ENCODE results near the gene C17orf113. TPM values are rescaled to one million over a fixed set of nuclear protein-coding genes. Genes with fewer than 3 reads are reported as not detected.
A peak's percentile ranks its signal among the peaks of the same experiment; 100 is the strongest.
"Not testable (repeated sequence)": the region's sequence is repeated elsewhere in the genome, so short reads cannot be mapped to it uniquely, and the experiment has no call there.

The C17orf113 gene
- total RNA-seq, 8 experiments from 2014 or later: 0.25 to 2.9 (median 2.1) TPM

DNA sequence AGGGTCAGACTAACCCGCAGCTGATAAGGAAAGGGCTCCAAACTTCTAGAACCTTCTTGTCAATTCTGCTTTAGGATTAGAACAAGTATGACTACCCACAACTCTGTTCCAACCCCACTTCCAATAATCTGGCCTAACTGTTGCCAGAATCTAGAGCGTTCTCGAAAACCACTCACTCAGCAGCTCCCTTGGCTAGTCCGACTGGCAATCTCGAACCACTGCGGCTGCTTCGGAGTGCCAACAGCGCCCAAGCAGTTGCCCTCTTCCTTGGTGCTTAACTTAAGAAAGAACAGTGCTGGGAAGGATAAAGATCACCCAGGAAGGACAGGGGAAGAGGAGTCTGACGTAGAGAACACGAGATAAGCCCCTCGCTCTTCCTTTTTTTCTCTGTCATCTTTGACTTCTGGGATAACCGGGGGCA, 34.0 kb downstream of the C17orf113 start:
- H3K27ac ChIP-seq: peak overlapping the region; percentile 97 to 99
- peaks cover 8 to 20% of the 10 kb centered on the region in 2 donors for H3K4me1 ChIP-seq (replicated peaks in 1 of 2)
- ATAC-seq (replicated peaks in 6 of 8): no peak
- in situ Hi-C loops (cut with MboI; ENCODE audit: low pct_unique_long_range_greater_than_20kb in 2 of 9, low sequenced_read_pairs in 9 of 9, unreplicated experiment in 9 of 9): no loop called here
- WGBS, 10 experiments: 0 to 25% (median 8%) methylated on average over 2 to 7 of the region's 12 CpGs; no CpG with 5 or more reads in 2 of the 10 experiments
- H3K4me3 ChIP-seq: peak overlapping the region; percentile 62 to 91 (median 66)

DNA sequence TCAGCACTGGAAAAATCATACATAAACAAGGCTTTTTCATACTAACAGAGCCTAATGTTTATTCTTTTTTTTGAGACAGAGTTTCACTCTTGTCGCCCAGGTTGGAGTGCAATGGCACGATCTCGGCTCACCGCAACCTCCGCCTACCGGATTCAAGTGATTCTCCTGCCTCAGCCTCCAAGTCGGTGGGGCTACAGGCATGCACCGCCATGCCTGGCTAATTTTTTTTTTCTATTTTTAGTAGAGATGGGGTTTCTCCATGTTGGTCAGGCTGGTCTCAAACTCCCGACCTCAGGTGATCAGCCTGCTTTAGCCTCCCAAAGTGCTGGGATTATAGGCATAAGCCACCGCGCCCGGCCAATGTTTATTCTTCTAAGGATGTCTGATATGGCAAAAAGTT, 36.7 kb downstream of the C17orf113 start:
- H3K4me3 ChIP-seq; ATAC-seq (replicated peaks in 6 of 8); H3K27ac ChIP-seq; in situ Hi-C loops (cut with MboI; ENCODE audit: low pct_unique_long_range_greater_than_20kb in 2 of 9, low sequenced_read_pairs in 9 of 9, unreplicated experiment in 9 of 9): not testable (repeated sequence)
- WGBS, 10 experiments: 88 to 100% (median 96%) methylated on average over 1 to 11 of the region's 12 CpGs; no CpG with 5 or more reads in 1 of the 10 experiments
- peaks cover 0 to 14% of the 10 kb centered on the region in 2 donors for H3K4me1 ChIP-seq (replicated peaks in 1 of 2)

DNA sequence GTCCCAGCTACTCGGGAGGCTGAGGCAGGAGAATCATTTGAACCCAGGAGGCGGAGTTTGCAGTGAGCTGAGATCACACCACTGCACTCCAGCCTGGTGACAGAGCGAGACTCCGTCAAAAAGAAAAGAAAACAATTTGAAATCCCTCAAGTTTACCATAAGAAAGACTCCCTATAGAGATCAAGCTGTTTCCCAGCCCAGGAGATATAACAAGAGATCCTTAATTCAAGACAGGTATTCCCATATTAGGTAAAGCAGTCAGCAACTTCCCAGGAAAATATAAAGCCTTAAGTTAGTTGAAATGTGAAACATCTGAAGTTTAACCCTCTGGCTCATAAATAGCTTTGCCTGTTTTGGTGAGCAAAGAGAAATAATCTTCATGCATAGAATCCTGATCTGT, 38.0 kb downstream of the C17orf113 start:
- H3K27ac ChIP-seq; in situ Hi-C loops (cut with MboI; ENCODE audit: low pct_unique_long_range_greater_than_20kb in 2 of 9, low sequenced_read_pairs in 9 of 9, unreplicated experiment in 9 of 9); H3K4me3 ChIP-seq; ATAC-seq (replicated peaks in 6 of 8); H3K4me1 ChIP-seq (replicated peaks in 1 of 2): not testable (repeated sequence)
- 60 to 80% methylated on average over 1 to 2 of the region's 4 CpGs; no CpG with 5 or more reads in 8 of the 10 experiments for WGBS, 10 experiments

DNA sequence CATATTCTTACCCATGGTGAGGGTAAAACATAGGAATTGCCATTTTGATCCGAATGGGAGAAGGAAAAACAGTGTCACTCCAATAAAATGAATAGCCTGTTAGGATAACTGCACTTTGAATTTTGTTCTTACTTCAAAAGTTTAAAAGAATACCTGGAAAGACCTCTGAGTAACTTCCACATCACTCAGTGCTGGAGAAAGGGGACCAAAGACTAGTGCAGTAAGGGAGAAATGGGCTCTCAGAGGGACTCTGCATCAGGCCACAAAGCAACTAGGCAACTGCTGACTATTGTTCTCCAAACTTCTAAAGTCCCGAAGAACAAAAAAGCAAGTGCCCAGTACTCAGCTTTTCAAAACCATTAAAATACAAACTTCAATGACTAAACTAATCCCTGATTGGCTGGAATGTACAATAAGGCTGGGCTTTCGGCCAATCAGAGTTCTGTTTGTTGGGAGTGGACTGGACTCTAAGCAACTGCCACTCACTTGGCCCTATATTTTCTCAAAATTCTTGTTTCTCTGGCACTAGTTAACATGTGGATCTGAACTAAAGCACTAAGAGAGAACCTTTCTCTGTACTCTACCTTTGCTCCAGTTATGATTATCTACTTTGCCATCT, 39.4 kb downstream of the C17orf113 start:
- 60 to 100% (median 80%) methylated on average over 1 to 3 of the region's 3 CpGs; no CpG with 5 or more reads in 1 of the 10 experiments for WGBS, 10 experiments
- H3K27ac ChIP-seq: no peak overlapping the region
- H3K4me1 ChIP-seq (replicated peaks in 1 of 2): peaks cover 0 to 7% of the 10 kb centered on the region in 2 donors
- H3K4me3 ChIP-seq: no peak overlapping the region
- ATAC-seq (replicated peaks in 6 of 8): peak in 2 of 8 experiments; percentile 13 to 35
- in situ Hi-C loops (cut with MboI; ENCODE audit: low pct_unique_long_range_greater_than_20kb in 2 of 9, low sequenced_read_pairs in 9 of 9, unreplicated experiment in 9 of 9): no loop called here

DNA sequence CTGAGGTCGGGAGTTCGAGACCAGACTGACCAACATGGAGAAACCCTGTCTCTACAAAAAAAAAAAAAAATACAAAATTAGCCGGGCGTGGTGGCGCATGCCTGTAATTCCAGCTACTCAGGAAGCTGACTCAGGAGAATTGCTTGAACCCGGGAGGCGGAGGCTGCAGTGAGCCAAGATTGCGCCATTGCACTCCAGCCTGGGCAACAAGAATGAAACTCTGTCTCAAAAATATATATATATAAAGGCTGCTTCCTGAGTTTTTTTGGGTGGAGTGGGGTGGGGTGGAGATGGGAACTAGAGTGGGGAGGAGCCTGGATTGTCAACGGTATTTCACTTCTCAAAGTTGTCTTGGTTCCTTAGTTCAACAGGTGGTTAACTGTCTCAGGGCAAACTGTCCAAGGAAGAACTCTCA, 40.1 kb downstream of the C17orf113 start:
- ATAC-seq (replicated peaks in 6 of 8): peak in 2 of 8 experiments; percentile 83 to 89
- in situ Hi-C loops (cut with MboI; ENCODE audit: low pct_unique_long_range_greater_than_20kb in 2 of 9, low sequenced_read_pairs in 9 of 9, unreplicated experiment in 9 of 9): not testable (repeated sequence)

DNA sequence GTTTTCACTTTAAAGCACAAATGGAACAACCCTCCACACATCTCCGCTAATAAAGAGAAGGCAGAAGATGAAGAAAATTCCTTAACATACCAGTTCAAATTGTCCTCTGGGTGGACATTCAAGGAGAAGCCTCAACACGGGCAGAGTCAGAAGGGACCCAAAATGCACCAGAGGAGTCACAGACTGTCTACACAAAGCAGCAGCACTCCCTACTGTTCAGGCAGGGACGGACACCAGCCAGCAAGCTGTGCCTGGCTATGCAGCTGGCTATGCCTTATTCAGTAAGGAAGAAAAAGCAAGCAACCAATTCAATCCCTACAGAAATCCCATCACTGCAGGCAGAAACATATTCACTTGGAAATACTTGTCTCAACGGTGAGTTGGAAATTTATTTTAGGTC, 41.2 kb downstream of the C17orf113 start:
- in situ Hi-C loops (cut with MboI; ENCODE audit: low pct_unique_long_range_greater_than_20kb in 2 of 9, low sequenced_read_pairs in 9 of 9, unreplicated experiment in 9 of 9): no loop called here
- Histone ChIP-seq H3K27ac (no peak overlapping the region), H3K4me3 (no peak overlapping the region), H3K4me1 (replicated peaks in 1 of 2) (no peaks in the 10 kb centered on the region)
- WGBS, 10 experiments: 80 to 100% (median 92%) methylated on average over 1 to 4 of the region's 4 CpGs; no CpG with 5 or more reads in 1 of the 10 experiments
- peak in 2 of 8 experiments; percentile 14 to 34 for ATAC-seq (replicated peaks in 6 of 8)

More for the DNA sequence above, 40.1 kb downstream of the C17orf113 start:
- not testable (repeated sequence) for H3K4me3 ChIP-seq; H3K27ac ChIP-seq; H3K4me1 ChIP-seq (replicated peaks in 1 of 2)
- 11 to 100% (median 93%) methylated on average over 2 to 8 of the region's 9 CpGs; no CpG with 5 or more reads in 3 of the 10 experiments for WGBS, 10 experiments

DNA sequence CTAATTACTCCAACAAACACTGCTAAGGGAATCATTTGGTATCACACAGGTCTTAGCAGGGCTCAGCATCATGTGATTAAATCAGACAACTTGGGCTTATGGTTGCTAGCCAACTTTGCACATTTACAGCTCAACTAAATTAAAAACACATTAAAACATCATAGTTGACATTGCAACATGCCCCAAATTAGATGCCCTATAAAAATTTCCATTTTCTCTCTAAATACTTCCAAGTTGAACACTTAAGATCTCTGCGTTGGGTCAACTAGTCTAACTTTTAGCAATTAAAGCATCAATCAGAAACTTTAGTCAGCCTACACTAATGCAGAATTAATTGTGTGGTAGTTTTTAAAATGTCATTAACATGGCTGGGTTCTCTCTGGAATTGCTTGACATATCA, 45.2 kb downstream of the C17orf113 start:
- in situ Hi-C loops (cut with MboI; ENCODE audit: low pct_unique_long_range_greater_than_20kb in 2 of 9, low sequenced_read_pairs in 9 of 9, unreplicated experiment in 9 of 9): no loop called here
- Histone ChIP-seq H3K4me3 (no peak overlapping the region), H3K27ac (no peak overlapping the region), H3K4me1 (replicated peaks in 1 of 2) (no peaks in the 10 kb centered on the region)
- no peak for ATAC-seq (replicated peaks in 6 of 8)
- 0 to 100% (median 71%) methylated on average over 1 of the region's 1 CpG; no CpG with 5 or more reads in 2 of the 10 experiments for WGBS, 10 experiments

DNA sequence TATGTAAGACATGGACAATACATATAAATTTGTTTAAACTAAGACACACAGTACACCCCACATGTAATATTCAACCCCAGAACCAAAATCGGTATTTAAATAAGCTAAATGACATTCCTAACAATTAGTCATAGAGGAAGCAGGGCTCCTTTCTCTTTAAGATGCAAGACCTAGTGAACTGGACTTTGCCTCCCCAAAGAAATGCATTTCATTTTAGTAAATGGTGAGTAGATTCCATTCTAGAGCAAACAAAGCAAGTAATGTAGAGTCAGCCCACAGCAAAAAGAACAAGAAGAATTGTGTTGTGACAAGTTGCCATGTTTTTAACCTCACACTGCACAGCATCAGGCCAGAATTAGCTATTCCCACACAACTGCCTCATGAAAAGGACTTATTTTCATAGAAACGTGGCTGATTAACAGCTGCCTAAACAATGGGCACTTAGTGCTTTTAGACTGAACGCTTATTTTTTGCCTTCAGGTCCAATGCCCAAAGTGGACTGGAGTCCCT, 47.6 kb downstream of the C17orf113 start:
- 13 to 100% (median 74%) methylated on average over 1 to 3 of the region's 3 CpGs; no CpG with 5 or more reads in 2 of the 10 experiments for WGBS, 10 experiments
- Histone ChIP-seq H3K4me1 (replicated peaks in 1 of 2) (no peaks in the 10 kb centered on the region), H3K27ac (no peak overlapping the region), H3K4me3 (no peak overlapping the region)
- in situ Hi-C loops (cut with MboI; ENCODE audit: low pct_unique_long_range_greater_than_20kb in 2 of 9, low sequenced_read_pairs in 9 of 9, unreplicated experiment in 9 of 9): no loop called here
- ATAC-seq (replicated peaks in 6 of 8): peak in 4 of 8 experiments; percentile 32 to 92 (median 72)

DNA sequence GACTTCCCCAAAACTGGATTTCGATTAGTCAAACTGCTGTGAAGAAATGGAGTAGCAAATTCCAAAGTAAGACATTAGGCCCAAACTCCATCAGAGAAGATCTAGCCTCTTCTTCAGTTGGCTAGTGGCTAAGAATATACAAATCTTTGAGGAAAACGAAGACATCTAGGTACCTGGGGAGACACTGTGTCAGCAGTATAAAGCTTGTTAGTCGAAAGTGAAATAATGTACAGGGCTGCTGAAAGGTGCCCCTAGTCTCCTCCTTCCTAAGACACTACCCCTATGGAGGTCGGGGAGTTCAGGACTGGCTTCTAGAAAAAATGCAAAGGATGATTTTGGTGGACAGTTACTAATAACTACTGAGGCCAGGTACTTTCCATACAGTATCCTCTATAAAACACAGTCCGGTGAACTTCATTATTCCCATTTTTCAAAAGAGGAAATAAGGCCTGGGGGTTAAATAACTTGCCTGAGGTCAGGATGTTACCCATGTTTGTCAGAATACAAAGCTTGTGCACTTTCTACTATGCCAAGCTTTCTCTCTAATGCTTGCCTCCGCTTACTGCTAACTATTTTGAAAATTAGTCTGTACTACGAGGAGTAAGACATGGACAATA, 48.1 kb downstream of the C17orf113 start:
- Histone ChIP-seq H3K4me1 (replicated peaks in 1 of 2) (no peaks in the 10 kb centered on the region), H3K27ac (no peak overlapping the region), H3K4me3 (no peak overlapping the region)
- 74 to 100% (median 93%) methylated on average over 1 to 7 of the region's 7 CpGs; no CpG with 5 or more reads in 1 of the 10 experiments for WGBS, 10 experiments
- ATAC-seq (replicated peaks in 6 of 8): no peak
- in situ Hi-C loops (cut with MboI; ENCODE audit: low pct_unique_long_range_greater_than_20kb in 2 of 9, low sequenced_read_pairs in 9 of 9, unreplicated experiment in 9 of 9): no loop called here

DNA sequence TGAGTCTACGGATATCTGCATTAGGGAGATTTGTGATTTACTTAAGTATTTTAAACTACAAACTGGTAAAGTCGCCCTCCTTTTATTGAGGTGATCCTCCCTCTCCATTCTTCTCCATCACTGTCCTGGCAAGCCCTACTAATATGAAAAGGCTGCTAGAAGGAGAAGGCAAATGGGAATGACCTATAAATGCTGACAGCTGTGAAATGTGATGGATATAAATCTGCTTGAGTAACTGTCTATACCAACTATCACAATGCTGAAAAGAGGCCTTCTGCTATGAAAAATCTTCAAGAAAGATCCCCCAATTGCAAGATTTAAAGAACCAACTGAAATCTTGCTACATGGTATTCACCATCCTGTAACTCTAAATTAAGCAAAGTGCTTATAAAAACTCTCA, 48.7 kb downstream of the C17orf113 start:
- Histone ChIP-seq H3K4me3 (no peak overlapping the region), H3K27ac (no peak overlapping the region), H3K4me1 (replicated peaks in 1 of 2) (no peaks in the 10 kb centered on the region)
- no peak for ATAC-seq (replicated peaks in 6 of 8)
- in situ Hi-C loops (cut with MboI; ENCODE audit: low pct_unique_long_range_greater_than_20kb in 2 of 9, low sequenced_read_pairs in 9 of 9, unreplicated experiment in 9 of 9): no loop called here
- 90 to 100% (median 96%) methylated on average over 1 to 2 of the region's 2 CpGs; no CpG with 5 or more reads in 4 of the 10 experiments for WGBS, 10 experiments

DNA sequence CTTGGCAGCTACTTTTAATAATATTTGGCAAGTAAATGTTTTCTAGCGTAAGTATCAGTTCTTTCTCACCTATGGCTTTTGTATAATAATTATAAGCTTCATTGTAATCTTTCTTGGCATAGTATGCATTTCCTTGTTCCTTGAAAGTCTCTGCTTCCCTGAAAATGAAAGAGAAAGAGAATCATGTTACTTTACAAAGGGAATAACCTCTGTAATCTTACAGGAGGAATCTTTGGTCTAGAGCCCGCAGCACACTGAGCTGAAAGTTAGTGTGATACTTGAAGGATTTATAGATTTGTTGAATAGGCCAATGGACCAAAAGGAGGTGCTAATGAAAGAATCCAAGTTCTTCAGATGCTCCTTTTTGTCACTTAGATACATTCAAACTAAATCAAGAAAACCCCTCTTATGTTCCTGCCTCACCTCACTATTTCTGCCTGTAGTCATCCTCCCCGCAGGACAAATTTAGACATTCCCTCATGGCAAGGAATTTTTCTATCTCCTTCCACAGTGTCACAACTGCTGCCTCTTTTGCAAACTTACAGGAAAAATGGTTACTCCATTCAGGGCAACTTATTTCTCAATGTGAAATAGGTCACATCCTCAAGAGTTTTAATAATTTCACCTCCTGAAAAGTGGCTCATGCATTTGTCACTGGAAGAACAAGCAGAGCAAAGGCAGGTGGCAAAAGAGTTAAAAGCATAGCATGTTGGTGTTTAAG, 49.8 kb downstream of the C17orf113 start:
- in situ Hi-C loops (cut with MboI; ENCODE audit: low pct_unique_long_range_greater_than_20kb in 2 of 9, low sequenced_read_pairs in 9 of 9, unreplicated experiment in 9 of 9): no loop called here
- Histone ChIP-seq H3K27ac (no peak overlapping the region), H3K4me1 (replicated peaks in 1 of 2) (no peaks in the 10 kb centered on the region), H3K4me3 (no peak overlapping the region)
- ATAC-seq (replicated peaks in 6 of 8): peak in 1 of 8 experiments; percentile 17
- 80 to 100% (median 94%) methylated on average over 1 to 3 of the region's 3 CpGs; no CpG with 5 or more reads in 2 of the 10 experiments for WGBS, 10 experiments

DNA sequence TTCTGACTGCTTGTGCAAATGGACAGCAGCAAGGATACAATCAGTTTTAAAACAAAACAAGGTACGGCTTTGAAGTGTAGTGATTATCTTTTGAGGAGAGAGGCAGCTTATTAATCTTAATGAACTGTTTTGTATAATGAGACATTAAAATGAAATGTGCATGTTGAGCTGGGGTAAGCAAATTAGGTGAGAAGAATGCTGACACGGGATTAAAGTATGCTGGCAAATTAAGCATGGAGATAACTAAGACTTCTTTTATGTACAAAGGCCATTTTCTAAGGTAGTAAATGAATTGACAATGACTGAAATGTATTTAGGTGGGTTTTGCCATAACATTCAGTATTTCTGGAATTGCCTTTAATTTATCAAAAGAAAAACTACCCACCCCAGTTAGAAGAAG, 51.9 kb downstream of the C17orf113 start:
- H3K4me1 ChIP-seq (replicated peaks in 1 of 2): no peaks in the 10 kb centered on the region
- no peak for ATAC-seq (replicated peaks in 6 of 8)
- in situ Hi-C loops (cut with MboI; ENCODE audit: low pct_unique_long_range_greater_than_20kb in 2 of 9, low sequenced_read_pairs in 9 of 9, unreplicated experiment in 9 of 9): no loop called here
- WGBS, 10 experiments: 0 to 100% (median 48%) methylated on average over 1 to 2 of the region's 2 CpGs; no CpG with 5 or more reads in 2 of the 10 experiments
- no peak overlapping the region for H3K27ac ChIP-seq
- H3K4me3 ChIP-seq: no peak overlapping the region

DNA sequence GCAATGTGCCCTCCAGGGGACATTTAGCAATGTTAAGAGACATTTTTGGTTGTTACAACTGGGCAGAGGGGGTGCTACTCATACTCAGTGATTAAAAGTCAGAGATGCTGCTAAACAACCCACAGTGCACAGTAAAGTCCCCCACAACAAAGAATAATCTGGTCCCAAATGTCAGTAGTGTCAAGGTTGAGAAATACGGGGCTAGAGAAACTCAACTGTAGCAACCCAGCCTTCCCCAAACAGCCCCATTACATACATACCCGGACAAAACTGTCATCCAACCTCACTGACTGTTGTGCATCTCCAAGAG, 53.6 kb downstream of the C17orf113 start:
- in situ Hi-C loops (cut with MboI; ENCODE audit: low pct_unique_long_range_greater_than_20kb in 2 of 9, low sequenced_read_pairs in 9 of 9, unreplicated experiment in 9 of 9): no loop called here
- Histone ChIP-seq H3K4me3 (no peak overlapping the region), H3K27ac (no peak overlapping the region), H3K4me1 (replicated peaks in 1 of 2) (peaks cover 0 to 5% of the 10 kb centered on the region in 2 donors)
- 67 to 100% (median 98%) methylated on average over 1 to 2 of the region's 2 CpGs; no CpG with 5 or more reads in 6 of the 10 experiments for WGBS, 10 experiments
- ATAC-seq (replicated peaks in 6 of 8): no peak
